Ascending aorta (tissue), 2 donors: Measurements from ENCODE around the gene DNASE2. TPM values are rescaled to one million over a fixed set of nuclear protein-coding genes. Genes with fewer than 3 reads are reported as not detected.

Source experiments
- DNase-seq, 2 donors: peaks; one replicate each; pipeline ENCODE4 v3.0.0-alpha.2; 2019; ENCODE audit warnings: low spot score in 2 of 2
- H3K27ac ChIP-seq, 2 donors: fragments of 200-600 bp; sonication (generic); one replicate each; pipeline ENCODE4 v1.5.1; 2016 to 2017; ENCODE audit warnings: mild to moderate bottlenecking in 1 of 2
- H3K27me3 ChIP-seq: fragments of 200-600 bp; sonication (generic); one replicate; pipeline ENCODE4 v1.5.1; 2017
- H3K36me3 ChIP-seq, 2 donors: fragments of 200-600 bp; sonication (generic); one replicate each; pipeline ENCODE4 v1.5.1; 2016
- H3K4me1 ChIP-seq, 2 donors: fragments of 200-600 bp; sonication (generic); one replicate each; pipeline ENCODE4 v1.5.1; 2016 to 2017; ENCODE audit warnings: mild to moderate bottlenecking in 1 of 2
- H3K4me3 ChIP-seq, 2 donors: fragments of 200-600 bp; sonication (generic); one replicate each; pipeline ENCODE4 v1.5.1; 2016 to 2017; ENCODE audit warnings: mild to moderate bottlenecking in 1 of 2
- H3K9me3 ChIP-seq, 2 donors: fragments of 200-600 bp; sonication (generic); one replicate each; pipeline ENCODE4 v1.5.1; 2016
- intact Hi-C: fragments of 100-400 bp; cut with DNase I; formaldehyde crosslinking; loops from one replicate; pipeline ENCODE4 v1.15.1; 2023
- total RNA-seq: library from RNA; depleted of rRNA; stranded (reverse); fragments of >200 nt; gene quantifications from one replicate; pipeline ENCODE4 v1.1.0, GENCODE V29; 2016
- TF ChIP-seq, protein P1 (sequence below), 3 experiments: fragments of 200-600 bp in 2 of 3; fragments of 450-650 bp in 1 of 3; sonication (generic) in 2 of 3; IDR thresholded peaks; one replicate each; pipeline ENCODE4 v1.5.1; 2016 to 2019; ENCODE audit warnings: antibody characterized with exemption in 3 of 3, mild to moderate bottlenecking in 1 of 3, moderate library complexity in 1 of 3

Gene DNASE2
- total RNA-seq, 1 donor from 2014 or later = 76.8 TPM

DNA sequence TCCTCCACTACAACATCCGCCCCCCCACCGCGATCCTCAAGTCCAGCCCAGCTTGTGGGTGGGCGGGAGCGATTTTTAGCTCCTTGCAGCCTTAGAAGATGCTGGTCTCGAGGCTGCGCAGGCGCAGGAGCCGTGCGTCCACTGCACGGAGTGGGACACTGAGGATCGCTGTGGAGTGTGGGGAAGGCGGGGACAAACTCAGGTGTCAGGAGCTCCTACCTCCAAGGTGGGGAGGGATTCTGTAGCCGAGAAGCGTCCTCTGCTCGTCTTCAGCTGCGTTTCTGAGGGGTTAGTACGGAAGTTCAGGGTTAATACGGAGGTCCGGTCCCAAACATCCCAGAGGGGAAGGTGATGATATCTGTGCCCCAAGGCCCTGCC lies 46.7 kb downstream of the DNASE2 start, which contains the start of gene RTBDN:
RTBDN (minus strand) TSS at position 14 of the 378 bp plus-strand sequence. CDS start 4,600 bp downstream, outside the sequence.
- Histone ChIP-seq H3K4me1 (peaks cover 0 to 9% of the 10 kb centered on the region in 2 donors), H3K27ac (no peak within 1 kb of the TSS), H3K4me3 (peak within 1 kb of the TSS; percentile 45 to 58), H3K27me3 (peaks cover 58% of the 10 kb centered on the region), H3K36me3 (no peaks in the 10 kb centered on the region), H3K9me3 (no peaks in the 10 kb centered on the region)
- TF ChIP-seq, protein P1, sequence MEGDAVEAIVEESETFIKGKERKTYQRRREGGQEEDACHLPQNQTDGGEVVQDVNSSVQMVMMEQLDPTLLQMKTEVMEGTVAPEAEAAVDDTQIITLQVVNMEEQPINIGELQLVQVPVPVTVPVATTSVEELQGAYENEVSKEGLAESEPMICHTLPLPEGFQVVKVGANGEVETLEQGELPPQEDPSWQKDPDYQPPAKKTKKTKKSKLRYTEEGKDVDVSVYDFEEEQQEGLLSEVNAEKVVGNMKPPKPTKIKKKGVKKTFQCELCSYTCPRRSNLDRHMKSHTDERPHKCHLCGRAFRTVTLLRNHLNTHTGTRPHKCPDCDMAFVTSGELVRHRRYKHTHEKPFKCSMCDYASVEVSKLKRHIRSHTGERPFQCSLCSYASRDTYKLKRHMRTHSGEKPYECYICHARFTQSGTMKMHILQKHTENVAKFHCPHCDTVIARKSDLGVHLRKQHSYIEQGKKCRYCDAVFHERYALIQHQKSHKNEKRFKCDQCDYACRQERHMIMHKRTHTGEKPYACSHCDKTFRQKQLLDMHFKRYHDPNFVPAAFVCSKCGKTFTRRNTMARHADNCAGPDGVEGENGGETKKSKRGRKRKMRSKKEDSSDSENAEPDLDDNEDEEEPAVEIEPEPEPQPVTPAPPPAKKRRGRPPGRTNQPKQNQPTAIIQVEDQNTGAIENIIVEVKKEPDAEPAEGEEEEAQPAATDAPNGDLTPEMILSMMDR (IDR thresholded peaks at IDR 0.05) = no peak
- intact Hi-C loops = no loop called here
- DNase-seq = no peak

DNA sequence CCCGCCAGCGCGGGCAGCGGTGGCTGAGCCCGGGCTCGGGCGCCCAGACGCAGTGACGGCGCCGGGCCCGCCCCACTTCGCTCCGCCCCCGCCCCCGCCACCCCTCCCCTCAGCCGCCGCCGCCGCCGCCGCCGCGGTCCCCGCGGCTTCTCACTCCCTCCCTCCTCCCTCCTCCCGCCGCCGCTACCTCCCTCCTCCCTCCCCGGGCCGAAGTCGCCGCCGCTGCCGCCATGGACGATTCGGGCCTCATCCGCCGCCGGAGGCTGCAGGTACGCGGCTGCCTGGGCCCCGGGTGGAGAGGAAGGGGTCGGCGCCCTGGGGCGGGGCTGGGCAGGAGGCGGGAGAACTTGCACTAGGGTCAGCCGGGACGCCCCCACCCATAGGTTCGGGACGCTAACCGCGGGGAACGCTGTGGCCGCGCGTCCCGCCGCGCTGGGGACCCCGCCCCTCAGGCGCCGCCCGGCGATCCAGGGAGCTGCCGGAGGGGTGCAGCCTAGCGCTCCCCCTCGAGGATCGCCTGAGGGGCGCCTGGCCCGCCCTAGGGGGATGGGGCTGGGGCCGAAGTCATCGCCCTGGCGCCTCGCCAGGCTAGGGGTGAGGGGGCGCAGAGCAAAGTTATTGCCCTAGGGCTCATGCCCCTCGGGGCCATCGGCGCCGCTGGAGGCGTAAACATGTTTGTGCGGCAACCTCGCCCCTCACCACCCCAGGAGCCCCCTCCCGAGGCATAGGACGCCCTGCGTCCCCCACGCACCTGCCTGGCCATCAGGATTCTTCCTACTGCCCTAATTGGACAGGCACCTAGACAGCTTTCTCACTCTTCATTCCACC lies 47.3 kb downstream of the DNASE2 start:
- no peaks in the 10 kb centered on the region for H3K36me3 ChIP-seq
- peaks cover 0 to 9% of the 10 kb centered on the region in 2 donors for H3K4me1 ChIP-seq
- H3K27ac ChIP-seq = no peak overlapping the region
- TF ChIP-seq, protein P1 (IDR thresholded peaks at IDR 0.05) = no peak
- peak overlapping the region; percentile 45 to 58 for H3K4me3 ChIP-seq
- no peaks in the 10 kb centered on the region for H3K9me3 ChIP-seq
- H3K27me3 ChIP-seq = peaks cover 54% of the 10 kb centered on the region
- no peak for DNase-seq
- intact Hi-C loops = no loop called here

DNA sequence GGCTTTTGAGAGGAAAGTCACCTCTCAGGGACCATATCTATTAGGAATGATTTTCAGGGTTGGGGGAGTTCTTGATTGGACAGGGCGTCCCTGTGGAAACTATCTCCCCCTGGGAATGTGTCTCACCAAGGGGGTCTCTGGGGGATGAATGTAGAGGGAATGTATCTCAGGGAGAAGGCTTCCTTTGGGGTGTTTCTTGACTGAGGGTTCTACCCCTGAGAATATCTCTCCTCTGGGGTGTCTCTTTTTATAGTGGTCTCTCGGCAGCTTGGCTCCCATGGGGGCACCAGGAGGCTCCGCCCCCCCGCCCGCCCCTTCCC lies 47.9 kb downstream of the DNASE2 start:
- no peak overlapping the region for H3K27ac ChIP-seq
- peaks cover 54% of the 10 kb centered on the region for H3K27me3 ChIP-seq
- H3K36me3 ChIP-seq = no peaks in the 10 kb centered on the region
- H3K4me3 ChIP-seq = peak overlapping the region; percentile 45 to 58
- DNase-seq = no peak
- TF ChIP-seq, protein P1 (IDR thresholded peaks at IDR 0.05) = no peak
- peaks cover 0 to 4% of the 10 kb centered on the region in 2 donors for H3K4me1 ChIP-seq
- H3K9me3 ChIP-seq = no peaks in the 10 kb centered on the region
- intact Hi-C loops = no loop called here

DNA sequence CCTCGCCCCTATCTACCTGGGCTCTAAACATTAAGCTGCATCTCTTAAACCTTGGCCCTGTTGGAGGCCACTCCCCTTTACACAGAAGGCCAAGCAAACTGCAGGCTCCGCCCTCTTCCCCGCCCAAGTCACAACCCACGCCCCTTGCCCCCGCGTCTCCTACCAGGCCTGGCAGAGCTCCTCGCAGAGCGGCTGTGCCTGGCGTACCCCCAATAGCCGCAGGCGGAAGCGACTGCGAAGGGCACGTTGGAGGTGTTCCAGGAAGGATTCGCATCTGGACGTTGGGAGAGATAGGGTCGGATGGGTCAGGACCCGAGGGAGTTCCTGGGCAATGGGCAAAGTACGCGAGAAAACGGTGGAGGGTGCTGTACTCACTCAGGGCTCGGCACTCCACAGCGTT lies 52.8 kb downstream of the DNASE2 start:
- Histone ChIP-seq H3K27ac (no peak overlapping the region), H3K36me3 (no peaks in the 10 kb centered on the region), H3K27me3 (peaks cover 27% of the 10 kb centered on the region), H3K9me3 (no peaks in the 10 kb centered on the region), H3K4me1 (no peaks in the 10 kb centered on the region), H3K4me3 (no peak overlapping the region)
- DNase-seq = no peak
- intact Hi-C loops = no loop called here
- TF ChIP-seq, protein P1 (IDR thresholded peaks at IDR 0.05) = no peak

DNA sequence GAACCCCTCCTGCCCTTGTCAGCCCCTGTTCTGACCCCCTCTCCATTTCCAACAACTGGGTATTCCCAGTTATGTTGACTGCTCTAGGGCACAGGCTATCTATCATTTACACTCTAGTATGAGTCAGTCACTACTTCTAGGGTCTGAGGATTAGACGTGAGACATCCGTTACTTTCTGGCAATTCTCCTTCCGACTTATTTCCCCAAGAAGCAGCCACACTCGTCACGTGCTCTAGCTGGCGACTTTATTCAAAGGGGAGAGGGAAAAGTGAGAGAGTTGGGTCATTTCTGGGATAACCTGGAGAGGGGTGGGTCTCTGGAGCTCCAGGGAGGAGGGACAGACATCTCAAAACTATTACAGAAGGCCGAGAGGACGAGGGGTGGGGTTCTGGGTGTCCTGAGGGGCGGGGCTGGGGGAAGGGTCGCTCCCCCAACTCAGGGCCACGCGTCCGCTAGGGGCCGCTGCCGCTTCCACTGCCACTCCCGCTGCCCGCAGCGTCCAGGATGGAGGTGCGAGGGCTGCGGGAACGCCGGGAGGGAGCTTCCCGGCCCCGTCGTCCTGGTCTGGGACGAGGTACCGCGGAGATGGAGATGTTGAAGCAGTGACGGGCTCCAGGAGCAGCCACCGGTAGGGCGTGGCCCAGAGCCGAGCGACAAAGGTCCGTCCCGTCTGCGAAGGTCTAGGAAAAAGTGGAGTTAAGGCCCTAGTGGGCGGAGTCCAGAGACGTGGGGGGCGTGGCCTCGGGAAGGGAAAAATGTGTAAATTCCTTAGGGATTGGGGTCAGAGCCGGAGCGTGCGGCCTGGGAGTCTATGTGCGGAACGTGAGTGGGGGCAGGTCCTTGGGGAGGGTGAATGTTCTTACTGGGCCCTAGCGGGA lies 55.8 kb downstream of the DNASE2 start:
- intact Hi-C loops = no loop called here
- Histone ChIP-seq H3K4me3 (no peak overlapping the region), H3K27ac (no peak overlapping the region), H3K36me3 (no peaks in the 10 kb centered on the region), H3K4me1 (no peaks in the 10 kb centered on the region), H3K9me3 (no peaks in the 10 kb centered on the region), H3K27me3 (peaks cover 15% of the 10 kb centered on the region)
- no peak for DNase-seq
- TF ChIP-seq, protein P1 (IDR thresholded peaks at IDR 0.05) = peak in 2 of 3 experiments; percentile 10 to 26

Other genes starting within 250 kb of the DNASE2 start
- 36.3 TPM for gene MAN2B1, start 214.7 kb downstream of the DNASE2 start, total RNA-seq
- gene WDR83, start 214.6 kb downstream of the DNASE2 start, total RNA-seq = 12.0 TPM
- gene DHPS, start 199.6 kb downstream of the DNASE2 start, total RNA-seq = 160 TPM
- gene GNG14, start 193.5 kb downstream of the DNASE2 start, total RNA-seq = not detected
- 7.6 TPM for gene FBXW9, start 184.8 kb downstream of the DNASE2 start, total RNA-seq
- gene TNPO2, start 157.5 kb downstream of the DNASE2 start, total RNA-seq = 82.6 TPM
- 338 TPM for gene TRIR, start 146.8 kb downstream of the DNASE2 start, total RNA-seq
- 43.6 TPM for gene GET3, start 144.0 kb downstream of the DNASE2 start, total RNA-seq
- gene BEST2, start 129.7 kb downstream of the DNASE2 start, total RNA-seq = not detected
- 58.5 TPM for gene HOOK2, start 105.9 kb downstream of the DNASE2 start, total RNA-seq
- gene JUNB, start 90.0 kb downstream of the DNASE2 start, total RNA-seq = 3,581 TPM
- 259 TPM for gene PRDX2, start 79.6 kb downstream of the DNASE2 start, total RNA-seq
- not detected for gene THSD8, start 79.4 kb downstream of the DNASE2 start, total RNA-seq
- gene RNASEH2A, start 74.9 kb downstream of the DNASE2 start, total RNA-seq = 3.4 TPM
- not detected for gene RTBDN, start 46.9 kb downstream of the DNASE2 start, total RNA-seq
- 2.0 TPM for gene MAST1, start 42.9 kb downstream of the DNASE2 start, total RNA-seq
- gene KLF1, start 5.8 kb upstream of the DNASE2 start, total RNA-seq = not detected
- gene GCDH, start 9.7 kb upstream of the DNASE2 start, total RNA-seq = 20.6 TPM
- gene SYCE2, start 37.8 kb upstream of the DNASE2 start, total RNA-seq = not detected
- gene FARSA, start 52.3 kb upstream of the DNASE2 start, total RNA-seq = 21.3 TPM
- gene CALR, start 57.2 kb upstream of the DNASE2 start, total RNA-seq = 297 TPM
- gene RAD23A, start 64.4 kb upstream of the DNASE2 start, total RNA-seq = 146 TPM
- 42.7 TPM for gene GADD45GIP1, start 75.8 kb upstream of the DNASE2 start, total RNA-seq
- gene DAND5, start 88.1 kb upstream of the DNASE2 start, total RNA-seq = not detected
- gene NFIX, start 114.0 kb upstream of the DNASE2 start, total RNA-seq = 76.5 TPM
- gene LYL1, start 221.4 kb upstream of the DNASE2 start, total RNA-seq = 46.7 TPM
- gene TRMT1, start 235.3 kb upstream of the DNASE2 start, total RNA-seq = 17.3 TPM
- gene NACC1, start 236.8 kb upstream of the DNASE2 start, total RNA-seq = 35.5 TPM